A549 treated with Mapracorat at 1 μM for 4 hours (cell line): ENCODE data around the gene PNPLA4. TPM values are rescaled to one million over a fixed set of nuclear protein-coding genes. Genes with fewer than 3 reads are reported as not detected.

ENCODE experiments used
- total RNA-seq: library from RNA; stranded (reverse); fragments of 200-300 nt; extraction: Qiagen RNA extraction; gene quantifications from 5 replicates; pipeline ENCODE4 v1.2.3, GENCODE V29; 2022

The PNPLA4 gene
- total RNA-seq, result 8.9 to 13.9 TPM (median 12.3 TPM) in 5 replicates

GRCh38 chrX:7927259-7928167 is at the start of gene PNPLA4:
Gene PNPLA4, minus strand, starts transcription at chrX:7927413. Its CDS starts 1,294 bp downstream, at chrX:7926119.

Other genes starting within 250 kb of the PNPLA4 start
- not detected in 5 replicates for gene VCX, start 84.2 kb downstream of the PNPLA4 start, total RNA-seq
- not detected in 5 replicates for gene VCX2, start 243.9 kb upstream of the PNPLA4 start, total RNA-seq